NCI-H748 (cell line): ENCODE results near the gene CYP2B6.
A peak's percentile ranks its signal among the peaks of the same experiment; 100 is the strongest.
"Not testable (repeated sequence)": the region's sequence is repeated elsewhere in the genome, so short reads cannot be mapped to it uniquely, and the experiment has no call there.

Experiments used
- DNase-seq: peaks from one replicate; lab custom pipeline; 2025; ENCODE audit not compliant: unreplicated experiment; lab: John Stamatoyannopoulos, UW

The CYP2B6 gene

GRCh38 chr19:40990972-40991381, at the start of gene CYP2B6:
Gene CYP2B6, plus strand, starts transcription at chr19:40991282. Its CDS starts 24 bp downstream, at chr19:40991306.
- no peak for DNase-seq

GRCh38 chr19:40941481-40942219, 49.4 kb upstream of the CYP2B6 start:
- DNase-seq, result no peak

- no peak for DNase-seq
Observed at GRCh38 chr19:40945645-40946044, 45.4 kb upstream of the CYP2B6 start.

- no peak for DNase-seq
Observed at GRCh38 chr19:40947114-40947513, 44.0 kb upstream of the CYP2B6 start.

GRCh38 chr19:40947573-40947972, 43.5 kb upstream of the CYP2B6 start:
- DNase-seq, result no peak

- DNase-seq, result no peak
Observed at GRCh38 chr19:40948580-40949299, 42.3 kb upstream of the CYP2B6 start.

- no peak for DNase-seq
Observed at GRCh38 chr19:40954573-40954972, 36.5 kb upstream of the CYP2B6 start.

- no peak for DNase-seq
Observed at GRCh38 chr19:40959338-40959737, 31.7 kb upstream of the CYP2B6 start.

GRCh38 chr19:40960062-40960685, 30.9 kb upstream of the CYP2B6 start:
- no peak for DNase-seq

- DNase-seq, result no peak
Observed at GRCh38 chr19:40960780-40961179, 30.3 kb upstream of the CYP2B6 start.

- no peak for DNase-seq
Observed at GRCh38 chr19:40962460-40962961, 28.6 kb upstream of the CYP2B6 start.

- not testable (repeated sequence) for DNase-seq
Observed at GRCh38 chr19:40964361-40964760, 26.7 kb upstream of the CYP2B6 start.

GRCh38 chr19:40965351-40965750, 25.7 kb upstream of the CYP2B6 start:
- not testable (repeated sequence) for DNase-seq

- DNase-seq, result not testable (repeated sequence)
Observed at GRCh38 chr19:40966591-40966990, 24.5 kb upstream of the CYP2B6 start.

- not testable (repeated sequence) for DNase-seq
Observed at GRCh38 chr19:40968065-40968464, 23.0 kb upstream of the CYP2B6 start.

GRCh38 chr19:40969721-40970120, 21.4 kb upstream of the CYP2B6 start:
- not testable (repeated sequence) for DNase-seq

- DNase-seq, result not testable (repeated sequence)
Observed at GRCh38 chr19:40970396-40971345, 20.4 kb upstream of the CYP2B6 start.

GRCh38 chr19:40974633-40975037, 16.4 kb upstream of the CYP2B6 start:
- peak; percentile 68 for DNase-seq

- no peak for DNase-seq
Observed at GRCh38 chr19:40976134-40976533, 14.9 kb upstream of the CYP2B6 start.

- DNase-seq, result no peak
Observed at GRCh38 chr19:40976724-40977123, 14.4 kb upstream of the CYP2B6 start.

GRCh38 chr19:40979759-40980158, 11.3 kb upstream of the CYP2B6 start:
- not testable (repeated sequence) for DNase-seq
